ENCODE results near the gene AK8. TPM values are rescaled to one million over a fixed set of nuclear protein-coding genes. Genes with fewer than 3 reads are reported as not detected.
A peak's percentile ranks its signal among the peaks of the same experiment; 100 is the strongest.
"Not testable (repeated sequence)": the region's sequence is repeated elsewhere in the genome, so short reads cannot be mapped to it uniquely, and the experiment has no call there.

AK8 gene
- total RNA-seq, 4 donors from 2014 or later, result 0.27 to 1.3 TPM; not detected in 2

DNA sequence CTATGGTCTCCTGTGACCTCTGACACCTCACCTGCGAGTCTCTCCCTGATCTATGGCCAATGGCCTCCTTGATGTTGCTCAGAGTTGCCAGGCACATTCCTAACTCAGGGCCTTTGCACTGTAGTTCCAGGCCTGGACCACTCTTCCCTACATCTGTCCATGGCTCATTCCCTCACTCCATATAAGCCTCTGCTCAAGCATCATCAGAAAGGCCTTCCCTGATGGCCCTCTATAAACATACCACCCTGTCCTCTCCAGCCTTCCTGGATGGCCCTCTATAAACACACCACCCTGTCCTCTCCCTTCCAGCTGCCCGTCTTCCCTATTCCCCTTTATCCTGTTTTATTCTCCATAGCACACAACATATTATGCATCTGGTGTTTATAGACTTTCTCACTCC lies 105.0 kb downstream of the AK8 start:
- H3K9me3 ChIP-seq, result no peaks in the 10 kb centered on the region
- no peak for DNase-seq
- 92 to 93% methylated on average over 2 of the region's 2 CpGs for WGBS, 2 donors (ENCODE audit: low coverage in 1 of 2)
- in situ Hi-C loops (cut with MboI; ENCODE audit: low pct_ligation_motif_present in 1 of 4, low pct_unique_long_range_greater_than_20kb in 1 of 4, low sequenced_read_pairs in 3 of 4) (no loop called here), intact Hi-C loops (cut with DNase I; ENCODE audit: low total_unique reads) (no loop called here)
- no peak overlapping the region for H3K4me3 ChIP-seq
- no peak overlapping the region for H3K27ac ChIP-seq
- peaks cover 0 to 18% (median 11%) of the 10 kb centered on the region in 4 donors for H3K4me1 ChIP-seq
- H3K27me3 ChIP-seq, result no peaks in the 10 kb centered on the region
- TF ChIP-seq POLR2A (IDR thresholded peaks at IDR 0.05) (no peak), EP300 (IDR thresholded peaks at IDR 0.05; ENCODE audit: low read depth) (no peak), CTCF (IDR thresholded peaks at IDR 0.05) (no peak), POLR2AphosphoS5 (IDR thresholded peaks at IDR 0.05) (no peak)
- no peaks in the 10 kb centered on the region for H3K36me3 ChIP-seq

- H3K4me3 ChIP-seq; in situ Hi-C loops (cut with MboI; ENCODE audit: low pct_ligation_motif_present in 1 of 4, low pct_unique_long_range_greater_than_20kb in 1 of 4, low sequenced_read_pairs in 3 of 4); H3K27me3 ChIP-seq; intact Hi-C loops (cut with DNase I; ENCODE audit: low total_unique reads); H3K27ac ChIP-seq; H3K9me3 ChIP-seq; H3K36me3 ChIP-seq; DNase-seq: not testable (repeated sequence)
- WGBS, 2 donors (ENCODE audit: low coverage in 1 of 2), result 95 to 100% methylated on average over 3 to 5 of the region's 5 CpGs
- peaks cover 0 to 18% (median 11%) of the 10 kb centered on the region in 4 donors for H3K4me1 ChIP-seq
Measured at GRCh38 chr9:132771752-132772151, 106.3 kb downstream of the AK8 start.

DNA sequence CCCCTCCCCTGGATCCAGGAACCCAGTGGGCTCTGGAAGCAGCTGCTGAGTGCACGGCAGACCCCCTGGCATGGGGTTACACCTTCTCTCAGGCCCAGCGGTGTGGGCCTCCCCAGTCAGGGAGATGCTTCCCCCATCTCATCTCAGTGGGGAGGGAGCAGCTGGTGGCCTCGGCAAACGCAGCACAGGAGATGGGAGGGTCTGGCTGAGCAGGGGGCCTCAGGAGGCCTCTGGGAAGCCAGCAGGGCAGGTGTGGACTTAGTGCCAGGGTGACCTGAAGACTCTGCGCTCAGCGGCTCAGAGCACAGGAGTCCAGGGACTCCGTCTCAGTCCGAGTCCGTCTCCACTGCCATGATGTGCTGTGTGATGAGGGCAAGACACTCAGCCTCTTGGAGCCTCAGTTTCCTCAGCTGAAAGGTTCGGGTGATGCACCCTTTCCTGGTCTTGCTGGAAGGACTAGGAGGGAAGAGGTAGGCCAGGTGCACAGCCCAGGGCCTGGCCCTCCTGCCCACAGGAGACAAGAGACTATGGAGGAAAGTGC lies 107.2 kb downstream of the AK8 start:
- Histone ChIP-seq H3K4me3 (peak overlapping the region; percentile 57 to 85 (median 72)), H3K27ac (peak overlapping the region; percentile 82 to 90 (median 84)), H3K36me3 (no peaks in the 10 kb centered on the region), H3K27me3 (no peaks in the 10 kb centered on the region), H3K9me3 (no peaks in the 10 kb centered on the region), H3K4me1 (peaks cover 0 to 18% (median 11%) of the 10 kb centered on the region in 4 donors)
- no peak for DNase-seq
- no peak for TF ChIP-seq CTCF (IDR thresholded peaks at IDR 0.05)
- TF ChIP-seq POLR2A (IDR thresholded peaks at IDR 0.05), result no peak
- TF ChIP-seq POLR2AphosphoS5 (IDR thresholded peaks at IDR 0.05), result no peak
- no peak for TF ChIP-seq EP300 (IDR thresholded peaks at IDR 0.05; ENCODE audit: low read depth)
- intact Hi-C loops (cut with DNase I; ENCODE audit: low total_unique reads), result no loop called here
- in situ Hi-C loops (cut with MboI; ENCODE audit: low pct_ligation_motif_present in 1 of 4, low pct_unique_long_range_greater_than_20kb in 1 of 4, low sequenced_read_pairs in 3 of 4), result no loop called here
- 64% methylated on average over 5 of the region's 10 CpGs; no CpG with 5 or more reads in 1 of the 2 donors for WGBS, 2 donors (ENCODE audit: low coverage in 1 of 2)

- H3K9me3 ChIP-seq, result no peaks in the 10 kb centered on the region
- DNase-seq, result peak; percentile 80
- no peaks in the 10 kb centered on the region for H3K27me3 ChIP-seq
- intact Hi-C loops (cut with DNase I; ENCODE audit: low total_unique reads) (no loop called here), in situ Hi-C loops (cut with MboI; ENCODE audit: low pct_ligation_motif_present in 1 of 4, low pct_unique_long_range_greater_than_20kb in 1 of 4, low sequenced_read_pairs in 3 of 4) (no loop called here)
- WGBS, 2 donors (ENCODE audit: low coverage in 1 of 2), result 15% methylated on average over 54 of the region's 54 CpGs; no CpG with 5 or more reads in 1 of the 2 donors
- H3K36me3 ChIP-seq, result no peaks in the 10 kb centered on the region
- peak overlapping the region; percentile 82 to 90 (median 84) for H3K27ac ChIP-seq
- peak overlapping the region; percentile 57 to 85 (median 72) for H3K4me3 ChIP-seq
- TF ChIP-seq POLR2AphosphoS5 (IDR thresholded peaks at IDR 0.05) (peak; percentile 33 to 65 (median 48)), POLR2A (IDR thresholded peaks at IDR 0.05) (peak; percentile 48), CTCF (IDR thresholded peaks at IDR 0.05) (no peak), EP300 (IDR thresholded peaks at IDR 0.05; ENCODE audit: low read depth) (no peak)
- H3K4me1 ChIP-seq, result peaks cover 0 to 18% (median 11%) of the 10 kb centered on the region in 4 donors
Measured at GRCh38 chr9:132769906-132770769, 107.9 kb downstream of the AK8 start.

All from transverse colon (tissue), 4 donors.